ENCODE data around the gene PKIB.

- no peak for TF ChIP-seq CTCF (IDR thresholded peaks at IDR 0.05; ENCODE audit: borderline replicate concordance, extremely low read depth, low read length, poor library complexity, severe bottlenecking)
- no peak for TF ChIP-seq EZH2 (IDR thresholded peaks at IDR 0.05; ENCODE audit: borderline replicate concordance, low read depth, low read length, severe bottlenecking)
These were observed 9.1 kb downstream of the PKIB start for GRCh38 chr6:122619309-122619708.

Measured in DND-41 (cell line).